DOHH2 (cell line): ENCODE data around the gene CETP.

Experiments
- EZH2phosphoT487 ChIP-seq: fragments of 200-600 bp; sonication (generic); IDR thresholded peaks from 2 replicates; pipeline ENCODE4 v1.6.1; 2017; ENCODE audit warnings: borderline replicate concordance, mild to moderate bottlenecking, antibody characterized with exemption, low read length, moderate library complexity, mixed read lengths
- TF ChIP-seq, protein P1 (sequence below): fragments of 200-600 bp; sonication (generic); IDR thresholded peaks from one replicate; pipeline ENCODE4 v1.5.1; 2014; ENCODE audit warnings: antibody characterized with exemption, mild to moderate bottlenecking, low read depth, low read length; ENCODE audit not compliant: poor library complexity, severe bottlenecking

DNA sequence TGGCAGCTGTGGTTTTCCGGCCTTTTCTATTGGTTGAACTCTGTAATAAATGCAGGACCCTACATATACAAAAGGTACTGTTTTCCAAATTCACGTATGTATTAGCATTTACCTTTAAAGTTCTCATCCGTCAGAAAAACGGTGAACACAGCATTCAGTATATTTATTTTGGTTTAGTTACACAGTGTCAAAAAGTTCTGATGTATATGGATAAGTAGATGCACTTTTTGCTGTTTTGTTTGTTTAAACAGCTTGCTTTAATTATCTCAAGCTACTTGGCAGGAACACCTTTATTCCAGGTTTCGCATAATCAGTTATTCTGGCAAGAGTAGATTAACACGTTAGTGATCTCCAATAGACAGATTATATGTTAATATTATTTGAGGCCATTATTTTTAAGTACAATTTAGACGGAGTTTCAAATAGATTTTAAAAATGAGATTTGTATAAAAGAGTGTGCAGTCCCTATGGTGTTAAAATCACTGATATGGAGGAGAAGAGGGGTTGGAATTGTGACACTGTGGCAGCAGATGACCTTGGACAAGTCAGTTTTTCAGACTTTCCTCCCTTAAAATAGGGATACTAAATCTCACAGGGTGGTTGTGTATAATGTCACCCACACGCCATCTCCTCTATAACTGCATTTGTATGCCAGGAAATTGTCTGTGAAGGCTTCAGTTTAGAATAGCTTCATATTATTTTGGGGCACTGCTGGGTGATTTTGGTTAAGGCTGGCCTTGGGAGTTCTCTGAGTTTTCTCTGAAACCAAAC, 27.7 kb upstream of the CETP start:
- TF ChIP-seq, protein P1, sequence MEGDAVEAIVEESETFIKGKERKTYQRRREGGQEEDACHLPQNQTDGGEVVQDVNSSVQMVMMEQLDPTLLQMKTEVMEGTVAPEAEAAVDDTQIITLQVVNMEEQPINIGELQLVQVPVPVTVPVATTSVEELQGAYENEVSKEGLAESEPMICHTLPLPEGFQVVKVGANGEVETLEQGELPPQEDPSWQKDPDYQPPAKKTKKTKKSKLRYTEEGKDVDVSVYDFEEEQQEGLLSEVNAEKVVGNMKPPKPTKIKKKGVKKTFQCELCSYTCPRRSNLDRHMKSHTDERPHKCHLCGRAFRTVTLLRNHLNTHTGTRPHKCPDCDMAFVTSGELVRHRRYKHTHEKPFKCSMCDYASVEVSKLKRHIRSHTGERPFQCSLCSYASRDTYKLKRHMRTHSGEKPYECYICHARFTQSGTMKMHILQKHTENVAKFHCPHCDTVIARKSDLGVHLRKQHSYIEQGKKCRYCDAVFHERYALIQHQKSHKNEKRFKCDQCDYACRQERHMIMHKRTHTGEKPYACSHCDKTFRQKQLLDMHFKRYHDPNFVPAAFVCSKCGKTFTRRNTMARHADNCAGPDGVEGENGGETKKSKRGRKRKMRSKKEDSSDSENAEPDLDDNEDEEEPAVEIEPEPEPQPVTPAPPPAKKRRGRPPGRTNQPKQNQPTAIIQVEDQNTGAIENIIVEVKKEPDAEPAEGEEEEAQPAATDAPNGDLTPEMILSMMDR: no peak
- no peak for TF ChIP-seq EZH2phosphoT487
